Occipital lobe (tissue), 2 donors: ENCODE measurements around the gene P2RY1. TPM values are rescaled to one million over a fixed set of nuclear protein-coding genes. Genes with fewer than 3 reads are reported as not detected.

Source experiments
- small RNA-seq: library from RNA; depleted of rRNA; stranded (forward); fragments of <200 nt; gene quantifications from one replicate; pipeline ENCODE3, GENCODE V24; 2014
- total RNA-seq: library from RNA; depleted of rRNA; stranded (reverse); fragments of >200 nt; gene quantifications from one replicate; pipeline ENCODE4 v1.2.3, GENCODE V29; 2014

P2RY1 gene
- total RNA-seq, 1 donor from 2014 or later = 9.5 TPM

Small RNA genes lying within 50 kb of the gene (small RNA-seq; reads per million reads assigned to genes)
- gene ATP5MGP5 = not detected
